Tibial nerve (tissue), 4 donors: ENCODE results near the gene NRBP1.

ENCODE experiments used
- EP300 ChIP-seq, 2 donors: sonication (generic); formaldehyde crosslinking; IDR thresholded peaks; one replicate each; pipeline ENCODE4 v1.6.1; 2017; ENCODE audit warnings: antibody characterized with exemption in 2 of 2, mild to moderate bottlenecking in 1 of 2
- POLR2A ChIP-seq, 2 donors: fragments of 450-650 bp; IDR thresholded peaks; one replicate each; pipeline ENCODE4 v1.6.1; 2017; ENCODE audit warnings: antibody characterized with exemption in 2 of 2, mild to moderate bottlenecking in 2 of 2, moderate library complexity in 2 of 2
- TF ChIP-seq, protein P1 (sequence below), 5 experiments: fragments of 200-600 bp in 3 of 5; fragments of 450-650 bp in 2 of 5; sonication (generic) in 3 of 5; IDR thresholded peaks; one replicate each; pipeline ENCODE4 v1.5.1; 2016 to 2019; ENCODE audit warnings: antibody characterized with exemption in 5 of 5, mild to moderate bottlenecking in 3 of 5, moderate library complexity in 2 of 5

DNA sequence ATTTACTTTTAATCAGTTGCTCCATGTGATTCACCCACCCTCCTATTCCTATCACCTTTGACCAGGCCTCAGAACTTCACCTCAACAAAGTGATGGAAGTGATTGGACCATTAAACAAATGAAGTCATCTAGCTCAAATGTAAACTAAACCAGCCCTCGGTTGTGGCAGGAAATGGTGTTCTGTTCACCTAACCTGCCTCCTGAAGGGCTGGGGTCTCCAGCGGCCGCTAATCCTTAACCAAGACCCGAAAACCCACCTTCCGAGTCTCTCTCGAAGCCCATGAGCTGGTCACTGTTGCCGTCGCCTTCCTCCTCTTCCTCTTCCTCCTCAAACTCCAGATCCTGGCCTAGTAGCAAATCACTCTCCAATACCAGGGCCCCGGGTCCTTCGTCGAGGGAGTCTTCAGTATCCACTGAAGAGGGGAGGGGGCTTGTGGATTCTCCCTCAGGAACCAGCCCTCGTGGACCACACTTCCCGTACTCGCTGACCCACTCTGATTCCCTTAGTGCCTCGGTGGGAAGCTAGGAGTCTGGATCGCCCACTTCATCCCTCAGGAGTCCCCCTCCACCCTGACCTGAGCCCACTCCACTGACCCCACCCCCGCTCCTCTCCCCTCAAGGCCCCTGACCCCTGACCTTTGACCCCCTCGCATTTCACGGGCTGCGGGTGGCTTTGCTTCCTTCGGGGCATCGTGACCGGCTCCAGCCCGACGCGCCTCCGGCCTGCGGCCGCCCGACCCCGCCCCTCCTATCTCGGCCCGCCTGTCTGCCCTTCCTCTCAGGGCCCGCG lies 48.4 kb upstream of the NRBP1 start:
- no peak for TF ChIP-seq POLR2A (IDR thresholded peaks at IDR 0.05)
- TF ChIP-seq, protein P1, sequence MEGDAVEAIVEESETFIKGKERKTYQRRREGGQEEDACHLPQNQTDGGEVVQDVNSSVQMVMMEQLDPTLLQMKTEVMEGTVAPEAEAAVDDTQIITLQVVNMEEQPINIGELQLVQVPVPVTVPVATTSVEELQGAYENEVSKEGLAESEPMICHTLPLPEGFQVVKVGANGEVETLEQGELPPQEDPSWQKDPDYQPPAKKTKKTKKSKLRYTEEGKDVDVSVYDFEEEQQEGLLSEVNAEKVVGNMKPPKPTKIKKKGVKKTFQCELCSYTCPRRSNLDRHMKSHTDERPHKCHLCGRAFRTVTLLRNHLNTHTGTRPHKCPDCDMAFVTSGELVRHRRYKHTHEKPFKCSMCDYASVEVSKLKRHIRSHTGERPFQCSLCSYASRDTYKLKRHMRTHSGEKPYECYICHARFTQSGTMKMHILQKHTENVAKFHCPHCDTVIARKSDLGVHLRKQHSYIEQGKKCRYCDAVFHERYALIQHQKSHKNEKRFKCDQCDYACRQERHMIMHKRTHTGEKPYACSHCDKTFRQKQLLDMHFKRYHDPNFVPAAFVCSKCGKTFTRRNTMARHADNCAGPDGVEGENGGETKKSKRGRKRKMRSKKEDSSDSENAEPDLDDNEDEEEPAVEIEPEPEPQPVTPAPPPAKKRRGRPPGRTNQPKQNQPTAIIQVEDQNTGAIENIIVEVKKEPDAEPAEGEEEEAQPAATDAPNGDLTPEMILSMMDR (IDR thresholded peaks at IDR 0.05) = no peak
- TF ChIP-seq EP300 (IDR thresholded peaks at IDR 0.05) = no peak
